Stimulated activated naive CD4-positive, alpha-beta T cell (primary cell): Measurements from ENCODE around the gene TLCD2.
"Not testable (repeated sequence)": the region's sequence is repeated elsewhere in the genome, so short reads cannot be mapped to it uniquely, and the experiment has no call there.

Experiments used
- DNase-seq, 6 experiments: peaks; one replicate each; lab custom pipeline; 2025; lab: John Stamatoyannopoulos, UW

The TLCD2 gene

GRCh38 chr17:1709971-1710806 lies at the start of gene TLCD2:
TSS of gene TLCD2 (minus strand) at chr17:1710377. CDS start at chr17:1710242, 135 bp downstream.
- peak in 2 of 6 experiments; percentile 14 to 30 for DNase-seq

- no peak for DNase-seq
These were observed 49.4 kb upstream of the TLCD2 start for GRCh38 chr17:1759529-1759928.

- no peak for DNase-seq
These were observed 48.6 kb upstream of the TLCD2 start for GRCh38 chr17:1758807-1759206.

GRCh38 chr17:1755827-1756262 lies 45.7 kb upstream of the TLCD2 start:
- no peak for DNase-seq

GRCh38 chr17:1755252-1755826 lies 45.2 kb upstream of the TLCD2 start:
- DNase-seq: no peak

GRCh38 chr17:1754430-1755112 lies 44.4 kb upstream of the TLCD2 start:
- no peak for DNase-seq

- no peak for DNase-seq
These were observed 43.7 kb upstream of the TLCD2 start for GRCh38 chr17:1753767-1754429.

GRCh38 chr17:1752425-1753262 lies 42.5 kb upstream of the TLCD2 start:
- no peak for DNase-seq

- no peak for DNase-seq
These were observed 40.5 kb upstream of the TLCD2 start for GRCh38 chr17:1750628-1751027.

GRCh38 chr17:1746975-1747543 lies 36.9 kb upstream of the TLCD2 start:
- DNase-seq: no peak

GRCh38 chr17:1745513-1746020 lies 35.4 kb upstream of the TLCD2 start:
- DNase-seq: no peak

GRCh38 chr17:1744551-1745512 lies 34.7 kb upstream of the TLCD2 start:
- no peak for DNase-seq

- DNase-seq: no peak
These were observed 32.9 kb upstream of the TLCD2 start for GRCh38 chr17:1743088-1743439.

GRCh38 chr17:1742371-1743087 lies 32.4 kb upstream of the TLCD2 start, which contains the start of gene SERPINF2:
TSS of gene SERPINF2 (plus strand) at chr17:1742871. CDS start at chr17:1744996, 2,125 bp downstream.
- no peak for DNase-seq

GRCh38 chr17:1741899-1742298 lies 31.7 kb upstream of the TLCD2 start:
- DNase-seq: not testable (repeated sequence)

GRCh38 chr17:1737531-1738291 lies 27.5 kb upstream of the TLCD2 start:
- no peak for DNase-seq

- no peak for DNase-seq
These were observed 26.4 kb upstream of the TLCD2 start for GRCh38 chr17:1736348-1737281.
